GM19239 (cell line): ENCODE data around the gene KIAA1586.
"Not testable (repeated sequence)": the region's sequence is repeated elsewhere in the genome, so short reads cannot be mapped to it uniquely, and the experiment has no call there.

Source experiments
- DNase-seq: peaks from one replicate; pipeline ENCODE4 v3.0.0; 2011; ENCODE audit warnings: low spot score; ENCODE audit not compliant: insufficient read length
- FAIRE-seq: peaks from 2 replicates; lab custom pipeline; 2011; peaks lifted over from hg19 to GRCh38; lab: Jason Lieb, UNC

The KIAA1586 gene

GRCh38 chr6:57046332-57047256, at the start of gene KIAA1586:
Gene KIAA1586, plus strand, starts transcription at chr6:57046693. Its CDS starts 63 bp downstream, at chr6:57046756.
- DNase-seq, result peak; percentile 60
- FAIRE-seq, result not testable (repeated sequence)

DNA sequence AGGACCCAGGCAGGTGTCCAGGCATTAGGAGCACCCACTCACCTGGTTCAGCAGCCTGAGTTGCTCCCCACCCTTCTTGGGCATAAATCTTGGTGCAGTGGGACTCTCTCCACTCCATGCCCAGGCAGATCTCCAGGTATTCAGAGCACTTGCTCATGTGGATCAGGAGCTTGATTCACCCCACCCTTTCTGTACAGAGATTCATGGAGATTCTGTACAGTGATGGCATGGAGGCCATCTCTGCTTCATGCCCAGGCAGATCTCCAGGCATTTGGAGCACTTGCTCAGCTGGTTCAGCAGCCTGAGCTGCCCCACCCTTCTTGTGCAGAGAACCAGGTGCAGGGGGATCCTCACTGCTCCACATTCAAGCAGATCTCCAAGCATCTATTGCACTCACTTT, 47.4 kb upstream of the KIAA1586 start:
- DNase-seq, result no peak
- no peak for FAIRE-seq

GRCh38 chr6:56999748-57000147, 46.7 kb upstream of the KIAA1586 start:
- not testable (repeated sequence) for DNase-seq, FAIRE-seq

DNA sequence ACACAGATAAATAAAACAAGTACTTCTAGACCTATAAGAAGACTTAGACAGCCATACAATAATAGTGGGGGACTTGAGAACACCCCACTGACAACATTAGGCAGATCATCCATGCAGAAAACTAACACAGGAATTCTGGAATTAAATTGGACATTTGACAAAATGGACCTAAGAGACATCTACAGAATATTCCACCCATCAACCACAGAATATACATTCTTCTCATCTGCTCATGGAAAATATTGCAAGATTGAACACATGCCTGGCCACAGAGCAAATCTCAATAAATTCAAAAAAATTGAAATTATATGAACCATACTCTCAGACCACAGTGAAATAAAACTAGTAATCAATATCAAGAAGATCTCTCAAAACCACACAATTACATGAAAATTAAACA, 44.3 kb upstream of the KIAA1586 start:
- no peak for DNase-seq
- FAIRE-seq, result no peak

DNA sequence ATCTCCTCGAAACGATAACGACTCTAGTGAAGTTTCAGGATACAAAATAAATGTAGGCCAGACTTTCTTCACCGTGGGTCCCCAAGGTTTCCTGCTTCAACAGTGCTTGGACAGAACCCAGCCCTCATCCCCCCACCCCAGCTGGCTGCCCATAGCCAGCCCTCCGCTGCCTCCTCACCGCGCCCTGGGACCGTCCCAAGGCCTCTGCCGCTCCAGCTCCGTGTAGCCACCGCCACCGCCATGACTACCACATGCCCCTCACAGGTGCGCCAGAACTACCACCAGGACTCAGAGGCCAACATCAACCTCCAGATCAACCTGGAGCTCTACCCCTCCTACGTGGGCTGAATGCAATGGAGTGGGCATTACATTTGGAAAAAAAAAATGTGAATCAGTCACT, 42.2 kb upstream of the KIAA1586 start:
- FAIRE-seq (no peak), DNase-seq (no peak)

DNA sequence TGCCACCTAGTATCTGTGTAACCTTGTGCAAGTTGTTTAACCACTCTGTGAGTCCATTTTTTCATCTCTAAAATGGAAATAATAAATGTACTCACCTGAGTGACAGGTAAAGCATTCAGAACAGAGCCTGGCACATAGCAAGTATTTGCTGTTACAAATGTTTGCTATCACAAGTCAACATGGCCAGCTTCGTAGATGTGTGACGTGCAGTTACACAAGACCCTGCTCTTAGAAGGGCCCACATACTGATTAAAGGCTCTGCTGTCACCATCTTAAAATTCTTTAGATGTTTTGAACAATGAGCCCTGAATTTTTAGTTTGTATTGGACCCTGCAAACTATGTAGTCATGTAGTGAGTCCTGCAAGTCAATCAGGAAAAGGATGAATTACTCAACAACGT, 40.4 kb upstream of the KIAA1586 start:
- FAIRE-seq, result no peak

DNA sequence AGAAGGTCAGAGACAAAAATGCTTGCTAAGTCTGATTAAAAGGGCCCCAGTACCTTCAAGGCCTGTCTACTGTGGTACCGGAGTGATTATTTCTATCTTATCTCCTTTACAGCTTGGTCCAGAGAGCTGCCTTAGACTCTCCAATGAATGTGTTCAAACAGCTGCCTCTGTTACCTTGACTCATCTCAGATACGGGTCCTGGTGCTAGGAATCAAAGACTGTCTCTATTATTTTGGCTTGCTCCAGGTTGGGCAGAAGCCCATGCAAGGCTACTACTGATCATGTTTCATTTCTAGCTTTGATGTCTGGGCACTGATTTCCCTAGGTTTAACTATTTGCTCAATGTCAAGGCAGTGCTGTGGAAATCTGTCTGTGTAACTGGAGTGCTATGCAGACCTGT, 38.4 kb upstream of the KIAA1586 start:
- FAIRE-seq, DNase-seq: not testable (repeated sequence)

More for the DNA sequence above, 40.4 kb upstream of the KIAA1586 start:
- DNase-seq, result no peak

DNA sequence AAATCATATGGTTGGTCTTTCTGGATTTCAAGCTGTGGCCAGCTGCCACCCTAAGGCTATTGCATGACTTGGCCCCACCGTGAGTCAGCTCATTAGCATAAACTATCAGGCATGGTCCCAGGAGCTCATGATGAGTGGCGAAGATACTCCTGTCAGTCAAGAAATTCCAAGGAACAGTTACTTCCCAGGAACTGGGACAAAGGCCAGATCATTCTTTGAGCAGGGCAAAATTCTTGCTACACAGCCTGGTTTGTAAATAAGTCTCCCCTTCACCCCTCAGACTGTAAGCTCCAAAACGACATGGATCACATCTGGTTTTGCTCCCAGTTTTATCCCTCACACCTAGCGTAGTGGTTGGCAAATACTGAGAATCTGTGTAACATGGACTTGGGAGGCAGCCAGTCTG, 33.0 kb upstream of the KIAA1586 start:
- DNase-seq, result no peak
- no peak for FAIRE-seq

DNA sequence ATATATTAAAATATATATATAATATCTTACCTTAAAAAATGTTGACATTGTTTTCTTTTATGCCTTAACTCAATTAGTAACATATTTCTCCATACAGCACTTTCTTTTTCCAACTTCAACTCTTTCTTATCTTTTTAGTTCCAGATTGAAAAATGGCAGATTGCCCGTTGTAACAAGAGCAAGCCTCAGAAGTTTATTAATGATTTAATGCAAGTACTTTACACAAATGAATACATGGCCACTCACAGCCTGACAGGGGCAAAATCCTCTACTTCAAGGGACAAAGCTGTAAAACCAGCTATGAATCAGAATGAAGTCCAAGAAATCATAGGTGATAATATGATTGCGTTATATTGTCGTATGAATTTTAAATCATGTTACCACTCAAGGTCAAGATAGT, 29.4 kb upstream of the KIAA1586 start:
- FAIRE-seq, result no peak
- DNase-seq, result no peak

GRCh38 chr6:57017841-57018240, 28.7 kb upstream of the KIAA1586 start:
- DNase-seq, result no peak
- FAIRE-seq, result no peak

DNA sequence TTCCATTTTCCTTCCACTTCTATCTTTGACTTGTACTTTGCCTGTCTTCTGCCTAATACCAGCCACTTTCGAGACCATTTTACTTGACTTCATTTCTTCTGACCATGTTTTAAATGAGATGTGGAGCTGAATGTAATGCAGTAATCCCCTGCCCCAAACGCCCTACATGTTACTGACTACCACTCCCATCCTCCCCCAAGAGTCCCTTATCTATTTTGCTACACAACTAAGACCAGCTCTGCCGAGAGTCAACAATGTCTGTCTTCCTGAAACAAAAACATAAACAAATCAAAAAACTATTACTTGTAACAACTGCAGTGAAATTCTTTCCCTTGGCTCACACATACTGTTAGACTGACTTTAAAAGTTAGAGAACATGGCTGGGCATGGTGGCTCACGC, 27.1 kb upstream of the KIAA1586 start:
- FAIRE-seq, result no peak
- DNase-seq, result no peak

GRCh38 chr6:57021086-57021720, 25.3 kb upstream of the KIAA1586 start:
- FAIRE-seq (peak; percentile 81), DNase-seq (peak; percentile 32)

DNA sequence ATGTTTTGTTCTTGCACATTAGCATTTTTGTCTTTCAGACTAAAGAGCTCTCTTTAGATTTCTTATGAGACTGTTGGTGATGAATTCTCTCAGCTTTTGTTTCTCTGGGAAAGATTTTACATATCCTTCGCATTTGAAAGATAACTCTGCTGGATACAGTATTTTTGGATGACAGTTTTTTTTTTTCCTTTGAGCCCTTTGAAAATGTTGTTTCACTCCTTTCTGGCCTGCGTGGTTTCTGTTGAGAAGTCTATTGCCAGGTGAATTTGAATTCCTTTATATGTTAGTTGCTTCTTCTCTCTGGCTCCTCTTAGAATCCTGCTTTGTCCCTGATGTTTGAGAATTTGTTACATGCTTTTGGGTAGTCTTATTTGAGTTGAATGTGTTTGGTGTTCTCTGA, 22.2 kb upstream of the KIAA1586 start:
- FAIRE-seq (no peak), DNase-seq (no peak)

- DNase-seq (no peak), FAIRE-seq (no peak)
Measured at GRCh38 chr6:57024775-57025174, 21.7 kb upstream of the KIAA1586 start.

GRCh38 chr6:57026001-57026400, 20.5 kb upstream of the KIAA1586 start:
- no peak for FAIRE-seq
- no peak for DNase-seq

GRCh38 chr6:57027301-57027700, 19.2 kb upstream of the KIAA1586 start:
- FAIRE-seq, result no peak

DNA sequence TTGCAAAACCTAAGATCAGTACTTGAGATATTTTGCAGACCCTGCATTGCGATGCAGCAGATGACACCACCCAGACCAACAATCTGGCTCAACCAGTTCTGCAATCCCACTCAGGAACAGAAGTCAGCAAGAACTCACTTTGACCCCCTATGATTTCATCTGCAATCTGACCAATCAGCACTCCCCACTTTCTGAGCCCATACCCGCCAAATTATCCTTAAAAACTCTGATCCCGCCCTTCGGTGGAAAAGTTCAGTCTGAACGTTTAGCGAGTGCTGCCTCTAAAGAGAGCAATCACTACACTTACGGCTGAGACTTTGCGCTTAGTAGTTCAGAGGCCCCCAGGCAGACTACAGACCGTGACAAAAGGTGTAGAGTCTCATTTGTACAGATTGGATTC, 17.3 kb upstream of the KIAA1586 start:
- FAIRE-seq (no peak), DNase-seq (no peak)

More at GRCh38 chr6:57027301-57027700, 19.2 kb upstream of the KIAA1586 start:
- DNase-seq, result no peak

DNA sequence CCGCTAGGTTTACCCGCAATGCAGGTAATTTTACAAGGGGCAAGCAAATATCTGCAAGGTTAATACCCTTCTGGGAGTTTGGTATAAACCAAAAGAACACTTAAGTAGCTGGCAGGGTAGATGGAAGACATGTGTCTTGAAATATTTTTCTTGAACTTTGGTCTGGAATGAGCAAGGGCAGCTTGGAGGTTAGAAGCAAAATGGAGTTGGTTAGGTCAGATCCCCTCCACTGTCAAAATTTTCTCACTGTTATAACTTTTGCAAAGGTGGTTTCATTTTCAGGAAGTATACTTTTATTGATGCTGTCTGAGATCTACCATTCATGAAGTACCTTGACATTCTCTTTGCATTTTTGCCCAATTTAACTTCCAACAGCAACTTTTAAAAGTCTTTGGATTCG, 13.3 kb upstream of the KIAA1586 start:
- no peak for FAIRE-seq

GRCh38 chr6:57035549-57035948, 10.9 kb upstream of the KIAA1586 start:
- FAIRE-seq (no peak), DNase-seq (no peak)

More for the DNA sequence above, 13.3 kb upstream of the KIAA1586 start:
- DNase-seq, result no peak

- DNase-seq (no peak), FAIRE-seq (no peak)
Measured at GRCh38 chr6:57038906-57039305, 7.6 kb upstream of the KIAA1586 start.

DNA sequence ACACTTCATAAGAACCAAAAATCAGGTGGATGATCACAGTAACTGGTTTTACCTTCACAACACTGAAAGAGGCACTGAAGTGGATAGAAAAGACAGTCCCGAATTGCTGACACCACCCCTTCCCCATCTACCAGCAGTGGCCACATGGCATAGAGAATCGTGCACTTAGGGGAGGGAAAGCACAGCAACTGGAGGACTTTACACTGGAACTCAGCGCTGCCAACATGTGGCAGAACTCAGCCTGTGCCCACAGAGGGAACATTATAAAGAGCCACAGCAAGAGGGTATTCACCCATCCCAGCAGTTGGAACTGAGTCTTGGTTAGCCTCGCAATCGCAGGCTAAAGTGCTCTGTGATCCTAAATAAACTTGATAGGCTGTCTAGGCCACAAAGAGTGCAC, 6.5 kb upstream of the KIAA1586 start:
- DNase-seq (no peak), FAIRE-seq (no peak)
